HG02981 (cell line): ENCODE measurements around the gene ACVR1C.
A peak's percentile ranks its signal among the peaks of the same experiment; 100 is the strongest.

Experiments
- ATAC-seq: cut with Tn5 transposase; IDR thresholded peaks from one replicate; pipeline ENCODE4 v1.9.1; 2021; ENCODE audit warnings: mild to moderate bottlenecking, moderate library complexity; ENCODE audit not compliant: unreplicated experiment

Gene ACVR1C

GRCh38 chr2:157628477-157629415 is at the start of gene ACVR1C:
Gene ACVR1C, minus strand, starts transcription at chr2:157628864. Its CDS starts 220 bp downstream, at chr2:157628644.
- ATAC-seq: peak; percentile 90

- no peak for ATAC-seq
Measured at GRCh38 chr2:157677941-157678340, 49.3 kb upstream of the ACVR1C start.

- no peak for ATAC-seq
Measured at GRCh38 chr2:157672129-157672528, 43.5 kb upstream of the ACVR1C start.

DNA sequence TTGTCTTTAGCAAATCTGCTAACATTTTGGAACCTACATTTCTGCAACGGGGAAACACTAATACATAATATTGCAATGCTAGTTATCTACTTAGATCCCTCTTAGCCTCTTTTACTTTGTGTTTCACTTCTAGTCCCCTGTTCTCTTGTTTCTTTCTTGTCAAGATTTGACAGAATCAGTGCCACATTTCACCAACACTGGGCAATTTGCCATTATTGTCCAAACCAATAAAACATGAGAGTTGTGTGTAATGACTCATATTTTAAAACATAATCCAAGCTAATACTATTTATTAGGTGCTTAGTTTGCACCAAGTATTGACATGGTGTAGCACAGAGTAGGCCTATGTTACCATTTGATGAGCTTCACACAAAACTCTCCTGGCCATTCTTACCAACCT is 33.7 kb upstream of the ACVR1C start:
- ATAC-seq: no peak

- no peak for ATAC-seq
Measured at GRCh38 chr2:157661776-157662175, 33.1 kb upstream of the ACVR1C start.

DNA sequence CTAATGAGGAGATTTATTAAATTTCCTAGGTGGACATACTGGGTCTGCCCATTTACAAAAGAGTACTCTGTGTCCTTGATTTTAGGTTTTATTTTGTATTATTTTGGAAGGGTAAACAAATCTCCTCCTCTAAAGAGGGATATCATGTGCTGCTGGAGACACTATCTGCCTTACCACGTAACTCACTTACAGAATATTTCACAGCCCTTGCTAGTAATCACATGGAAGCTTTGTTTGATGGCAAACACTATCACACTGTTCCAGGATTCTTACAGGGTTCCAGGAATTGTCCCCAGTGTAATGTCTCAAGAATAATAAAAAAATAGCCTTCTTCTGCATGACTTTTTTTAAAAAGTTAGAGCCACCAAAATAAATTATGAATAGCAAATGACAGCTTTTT is 29.2 kb upstream of the ACVR1C start:
- no peak for ATAC-seq

DNA sequence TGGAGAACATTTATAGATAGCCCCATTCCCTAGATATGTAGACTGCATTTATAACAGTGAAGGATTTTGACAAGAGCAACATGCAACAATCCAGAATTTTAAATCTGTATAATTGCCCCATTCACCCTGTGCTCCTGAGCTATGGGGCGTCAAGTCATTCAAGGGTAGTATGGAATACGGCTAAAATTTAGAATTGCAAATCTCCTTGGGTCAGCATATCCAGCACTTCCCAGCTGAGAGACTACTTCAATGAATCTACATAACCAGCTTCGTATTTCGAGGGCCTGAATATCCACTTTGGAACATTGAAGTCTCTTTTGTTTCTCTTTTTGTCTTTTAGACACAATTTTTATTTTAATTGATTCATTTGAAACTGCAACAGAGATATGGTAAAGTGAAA is 28.4 kb upstream of the ACVR1C start:
- ATAC-seq: no peak

DNA sequence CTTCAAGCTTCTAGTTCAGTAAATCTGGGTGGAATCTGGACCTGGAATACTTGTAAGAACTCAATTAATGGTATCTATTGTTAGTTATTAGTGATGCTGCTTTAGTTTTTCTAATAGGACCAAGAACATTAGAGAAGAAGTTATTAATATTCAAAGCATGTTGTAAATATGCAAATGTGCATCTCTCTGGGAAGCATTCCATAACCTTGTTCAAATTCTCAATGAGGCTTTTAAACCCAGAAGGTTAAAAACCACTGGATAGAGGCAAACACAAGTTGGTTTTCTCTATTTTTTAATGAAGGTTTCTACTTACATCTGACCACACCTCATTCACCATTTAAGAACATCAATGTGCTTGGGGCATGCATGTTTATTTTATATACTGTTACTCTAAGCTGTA is 16.1 kb upstream of the ACVR1C start:
- ATAC-seq: no peak

- no peak for ATAC-seq
Measured at GRCh38 chr2:157631861-157632260, 3.2 kb upstream of the ACVR1C start.

DNA sequence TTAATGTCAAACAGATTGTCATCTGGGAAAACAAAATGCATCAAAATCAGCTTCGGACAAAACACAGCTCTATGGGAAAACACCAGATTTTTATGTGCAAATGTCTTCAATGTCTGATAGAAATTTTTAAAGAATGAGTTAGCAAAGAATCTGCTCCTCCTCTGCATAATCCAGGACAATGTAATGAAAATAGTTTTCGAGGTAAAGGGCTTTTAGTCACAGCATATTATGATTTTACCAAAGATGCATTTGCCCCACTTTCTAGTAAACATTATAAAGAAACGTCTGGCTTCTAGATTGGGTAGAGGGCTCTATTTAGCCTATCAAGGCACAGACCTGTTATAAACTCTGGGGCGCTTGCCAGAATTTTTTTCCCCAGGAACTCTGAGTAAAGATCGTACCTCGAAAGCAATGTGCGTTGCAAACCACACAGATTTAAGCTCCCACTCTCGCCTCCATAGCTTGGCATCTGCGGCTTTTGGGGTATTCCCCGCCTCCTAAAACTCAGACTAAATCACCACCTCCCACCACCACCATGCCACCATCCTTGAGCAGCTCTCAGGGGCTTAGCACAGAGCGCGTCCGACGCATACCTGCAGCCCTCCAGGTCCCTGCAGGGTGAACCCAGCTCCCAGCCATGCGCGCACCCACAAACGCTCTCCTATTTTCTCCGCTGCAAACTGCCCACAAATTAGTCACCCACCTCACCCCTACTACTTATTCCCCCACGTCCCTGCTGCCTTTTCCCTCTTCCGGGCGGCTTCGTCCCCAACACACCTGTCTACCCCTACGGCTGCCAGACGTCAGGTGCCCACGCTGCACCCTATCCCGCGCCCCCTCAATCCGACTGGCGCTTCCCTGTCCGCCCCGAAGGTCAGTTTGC is 829 bp downstream of the ACVR1C start:
- ATAC-seq: no peak

- no peak for ATAC-seq
Measured at GRCh38 chr2:157625296-157625695, 3.4 kb downstream of the ACVR1C start.

GRCh38 chr2:157620956-157621355 is 7.7 kb downstream of the ACVR1C start:
- no peak for ATAC-seq

DNA sequence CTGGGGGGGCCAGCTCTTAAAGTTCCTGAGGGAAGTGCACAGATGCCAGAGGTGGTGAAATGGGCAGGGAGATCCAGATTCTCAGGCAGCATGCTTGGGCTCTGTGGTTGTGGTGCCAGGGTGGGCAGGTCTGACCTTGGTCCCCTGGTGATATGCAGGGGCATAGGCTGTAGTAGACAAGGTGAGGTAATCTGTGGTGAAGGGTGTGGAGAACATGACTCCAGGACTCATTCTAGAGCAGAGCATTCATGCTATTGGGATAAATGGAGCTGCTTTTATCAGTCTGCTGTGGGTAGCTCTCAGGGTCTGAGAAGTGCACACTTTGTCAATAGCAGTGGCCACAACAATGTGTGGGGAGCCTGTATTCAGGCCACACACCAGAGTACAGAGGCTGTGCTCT is 16.9 kb downstream of the ACVR1C start:
- no peak for ATAC-seq

GRCh38 chr2:157611110-157611509 is 17.6 kb downstream of the ACVR1C start:
- no peak for ATAC-seq

GRCh38 chr2:157606534-157606933 is 22.1 kb downstream of the ACVR1C start:
- ATAC-seq: no peak

DNA sequence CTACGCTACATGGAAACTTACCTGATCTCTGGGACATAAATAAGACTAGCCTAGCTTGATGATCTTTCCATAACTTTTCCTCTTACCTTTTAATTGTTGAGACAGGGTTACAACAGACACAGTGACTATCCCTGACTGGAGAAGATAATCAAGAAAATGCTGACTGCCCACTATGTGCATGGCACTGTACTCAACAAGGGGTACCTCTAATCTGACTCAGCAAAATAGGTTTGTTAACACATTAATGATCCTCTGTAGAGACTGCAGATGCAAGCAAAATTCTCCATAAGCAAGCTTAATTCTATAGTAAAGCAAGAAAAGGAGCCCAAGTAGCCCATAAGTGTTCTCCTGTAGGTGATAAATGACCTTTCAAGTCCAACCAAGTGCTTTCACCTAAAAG is 25.5 kb downstream of the ACVR1C start:
- no peak for ATAC-seq

DNA sequence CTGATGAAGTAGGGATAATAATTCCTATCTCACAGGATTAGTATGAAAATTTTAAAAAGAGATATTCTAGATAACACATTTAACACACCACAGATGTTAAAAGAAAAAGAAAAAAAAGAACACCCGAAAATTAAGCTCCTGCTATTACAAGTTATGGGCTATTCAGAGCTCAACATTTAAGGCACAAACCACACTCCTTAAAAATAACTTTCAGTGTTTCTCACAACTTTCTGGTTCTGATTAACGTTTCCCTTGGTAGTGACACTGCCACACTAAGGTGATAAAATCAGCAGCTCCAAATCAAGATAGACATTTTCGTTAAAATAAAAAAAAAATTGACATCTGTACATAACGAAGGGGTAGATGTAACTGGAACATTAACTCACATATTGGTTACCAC is 26.9 kb downstream of the ACVR1C start:
- no peak for ATAC-seq

- ATAC-seq: peak; percentile 74
Measured at GRCh38 chr2:157596992-157597681, 31.5 kb downstream of the ACVR1C start.

GRCh38 chr2:157593411-157593810 is 35.3 kb downstream of the ACVR1C start:
- ATAC-seq: no peak

- no peak for ATAC-seq
Measured at GRCh38 chr2:157592948-157593347, 35.7 kb downstream of the ACVR1C start.

- ATAC-seq: no peak
Measured at GRCh38 chr2:157592374-157592773, 36.3 kb downstream of the ACVR1C start.
